ENCODE data around the gene DHRS3.
"Not testable (repeated sequence)": the region's sequence is repeated elsewhere in the genome, so short reads cannot be mapped to it uniquely, and the experiment has no call there.

DHRS3 gene

DNA sequence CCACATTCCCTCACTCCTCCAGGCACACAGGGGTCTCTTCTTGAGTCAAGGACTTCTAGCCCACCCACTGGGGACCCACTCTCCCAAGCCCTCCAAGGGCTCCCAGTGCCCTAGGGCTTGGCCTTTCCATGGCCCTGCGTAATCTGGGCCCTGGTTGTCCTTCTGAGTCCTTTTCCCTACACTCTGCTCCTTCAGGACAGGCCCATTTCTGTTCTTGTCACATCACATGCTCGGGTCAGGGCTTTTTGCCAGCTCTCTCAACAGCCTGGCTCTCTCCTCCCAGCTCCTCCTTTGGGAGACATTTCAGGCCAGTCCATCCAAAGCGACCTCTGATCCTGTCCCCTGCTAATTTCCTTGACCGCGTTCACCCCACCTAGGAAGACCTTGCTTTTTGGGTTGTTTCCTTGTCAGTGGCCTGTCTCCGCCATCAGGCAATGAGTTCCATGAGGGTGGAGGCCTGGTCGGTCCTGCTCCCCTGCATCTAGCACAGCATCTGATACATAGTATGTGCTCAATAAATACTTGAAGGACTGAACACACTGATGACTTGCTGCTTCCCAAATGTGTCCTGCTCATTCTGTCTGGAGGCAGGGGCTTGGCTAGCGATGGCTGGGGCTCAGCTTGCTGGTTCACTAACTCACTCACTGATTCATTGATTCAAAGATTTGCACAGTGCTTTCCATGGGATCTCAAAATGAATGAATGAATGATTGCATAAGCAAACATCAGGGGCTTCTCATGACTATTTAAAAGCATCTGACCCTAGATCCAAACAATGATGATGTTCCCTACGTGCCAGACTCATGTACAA is 44.8 kb downstream of the DHRS3 start:
- no peak for DNase-seq

GRCh38 chr1:12572522-12572921 is 45.5 kb downstream of the DHRS3 start:
- DNase-seq: no peak

DNA sequence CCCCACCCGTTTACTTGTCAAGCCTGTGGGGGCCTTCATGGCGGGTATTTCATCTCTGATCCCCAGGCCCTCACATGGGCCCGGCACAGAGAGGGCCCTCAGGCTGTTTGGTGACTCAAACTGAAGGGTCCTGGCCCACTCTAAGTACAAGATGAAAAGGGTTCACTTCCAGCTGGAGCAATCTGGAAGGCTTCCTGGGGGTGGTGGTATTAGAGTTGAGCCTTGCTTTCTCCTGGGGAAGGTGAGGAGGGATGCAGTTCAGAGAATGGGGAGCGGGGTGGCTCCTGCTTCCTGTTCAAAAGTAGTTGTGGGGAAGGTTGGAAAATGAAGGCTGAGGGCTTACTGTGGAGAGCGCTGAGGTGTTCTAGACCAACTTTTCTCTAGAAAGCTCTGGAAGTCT is 47.7 kb downstream of the DHRS3 start:
- no peak for DNase-seq

DNA sequence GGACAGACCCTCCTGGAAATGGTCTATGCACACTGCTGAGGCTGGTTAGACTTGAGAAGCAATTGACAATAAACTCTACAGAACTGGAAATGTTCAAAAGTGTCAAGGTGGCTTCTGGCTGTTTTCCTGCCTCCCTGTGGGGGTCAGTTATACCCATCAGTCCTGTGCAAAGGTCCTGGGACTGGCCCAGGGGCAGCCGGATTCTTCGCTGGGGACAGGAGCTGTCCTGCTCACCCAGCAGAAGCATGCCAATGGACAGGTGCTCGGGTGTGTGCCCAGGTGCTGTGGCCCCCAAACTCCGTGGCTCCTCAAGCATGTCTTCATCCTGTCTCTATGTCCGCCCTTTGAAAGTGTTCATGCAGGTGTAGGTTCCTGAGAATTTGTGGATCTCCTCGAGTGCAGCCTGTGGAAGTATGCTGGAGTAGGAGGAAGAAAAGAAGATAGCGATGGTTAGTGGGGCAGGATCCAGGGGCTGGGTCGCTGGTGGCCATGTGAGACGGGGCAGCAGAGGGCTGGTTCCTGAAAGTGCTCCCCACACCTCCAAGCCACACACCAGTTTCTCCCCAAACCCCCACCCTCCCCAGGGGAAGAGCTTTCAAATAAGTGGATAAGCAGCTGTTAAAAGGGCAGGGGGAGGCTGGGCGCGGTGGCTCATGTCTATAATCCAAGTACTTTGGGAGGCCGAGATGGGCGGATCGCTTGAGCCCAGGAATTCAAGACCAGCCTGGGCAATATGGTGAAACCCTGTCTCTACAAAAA is 49.8 kb downstream of the DHRS3 start:
- no peak for DNase-seq

DNA sequence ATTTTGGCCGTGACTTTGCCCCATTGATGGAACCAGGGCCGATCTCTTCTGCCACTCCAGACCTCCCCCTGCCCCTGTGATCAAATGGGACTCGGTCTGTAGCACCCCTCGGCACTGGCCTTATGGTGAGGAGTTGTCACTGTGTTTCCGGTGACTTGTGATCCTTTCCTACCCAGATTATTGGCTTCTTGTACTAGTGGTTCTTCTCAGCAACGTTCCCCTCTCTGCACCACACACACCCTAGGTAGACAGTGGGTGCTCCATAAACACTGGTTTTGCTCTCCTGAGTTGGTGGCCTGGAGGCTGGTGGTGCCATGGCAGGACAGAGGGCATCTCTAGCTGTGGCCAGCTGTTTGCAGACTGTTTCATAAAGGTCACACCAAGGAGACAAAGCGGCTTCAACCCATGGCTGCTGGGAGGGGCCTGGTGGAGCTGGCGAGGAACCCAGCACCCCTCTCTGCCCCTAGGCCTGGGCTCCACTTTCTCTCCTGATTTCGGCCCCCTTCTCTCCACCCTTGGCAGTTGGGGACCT is 50.7 kb downstream of the DHRS3 start:
- DNase-seq: no peak

DNA sequence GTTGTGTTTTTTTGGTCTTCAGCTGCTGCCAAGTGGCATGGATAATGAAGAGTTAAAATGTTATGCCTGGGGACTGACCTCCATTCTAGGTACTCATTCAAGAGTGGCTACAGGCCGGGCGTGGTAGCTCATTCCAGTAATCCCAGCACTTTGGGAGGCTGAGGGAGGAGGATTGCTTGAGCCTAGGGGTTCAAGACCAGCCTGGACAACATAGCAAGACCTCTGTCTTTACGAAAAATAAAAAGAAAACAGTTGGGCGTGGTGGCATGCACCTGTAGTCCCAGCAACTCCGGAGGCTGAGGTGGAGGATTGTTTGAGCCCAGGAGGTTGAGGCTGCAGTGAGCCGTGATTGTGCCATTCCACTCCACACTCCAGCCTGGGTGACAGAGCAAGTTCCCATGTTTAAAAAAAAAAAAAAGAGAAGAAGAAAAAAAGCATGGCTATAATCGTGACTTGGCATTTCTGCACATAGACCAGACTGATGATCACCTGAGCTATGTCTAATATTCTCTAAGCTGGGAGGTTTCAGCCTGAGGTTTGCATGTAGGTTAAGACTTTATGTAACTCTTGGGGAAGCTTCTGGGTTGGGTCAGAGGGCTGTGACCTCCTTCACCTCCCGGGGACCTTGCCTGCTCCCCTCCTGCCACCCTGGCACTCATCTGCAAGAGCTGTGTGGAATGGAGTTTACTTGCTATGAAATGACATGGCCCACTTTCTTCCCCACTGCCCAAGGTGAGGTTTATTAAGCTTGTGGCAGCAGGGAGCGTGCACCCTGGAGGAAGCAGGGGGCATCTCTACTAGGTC is 51.3 kb downstream of the DHRS3 start:
- DNase-seq: no peak

DNA sequence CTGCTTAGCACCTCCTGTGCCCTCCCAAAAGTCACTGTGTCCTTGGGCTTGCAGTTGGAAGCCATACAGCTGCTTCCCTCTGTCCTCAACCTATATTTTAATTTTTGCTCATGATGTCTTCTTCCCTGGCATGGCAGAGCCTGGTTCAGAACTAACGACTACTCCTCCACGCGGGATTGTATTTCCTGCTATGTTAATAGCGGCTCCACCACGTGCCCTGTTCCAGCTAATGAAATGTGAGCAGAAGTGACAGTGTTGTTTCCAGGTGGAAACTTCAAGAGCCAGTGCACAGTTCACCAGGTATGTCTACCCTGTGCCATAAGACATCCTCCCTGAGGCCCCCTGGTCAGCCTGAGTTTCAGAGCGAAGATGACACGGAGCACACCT is 52.1 kb downstream of the DHRS3 start:
- no peak for DNase-seq

DNA sequence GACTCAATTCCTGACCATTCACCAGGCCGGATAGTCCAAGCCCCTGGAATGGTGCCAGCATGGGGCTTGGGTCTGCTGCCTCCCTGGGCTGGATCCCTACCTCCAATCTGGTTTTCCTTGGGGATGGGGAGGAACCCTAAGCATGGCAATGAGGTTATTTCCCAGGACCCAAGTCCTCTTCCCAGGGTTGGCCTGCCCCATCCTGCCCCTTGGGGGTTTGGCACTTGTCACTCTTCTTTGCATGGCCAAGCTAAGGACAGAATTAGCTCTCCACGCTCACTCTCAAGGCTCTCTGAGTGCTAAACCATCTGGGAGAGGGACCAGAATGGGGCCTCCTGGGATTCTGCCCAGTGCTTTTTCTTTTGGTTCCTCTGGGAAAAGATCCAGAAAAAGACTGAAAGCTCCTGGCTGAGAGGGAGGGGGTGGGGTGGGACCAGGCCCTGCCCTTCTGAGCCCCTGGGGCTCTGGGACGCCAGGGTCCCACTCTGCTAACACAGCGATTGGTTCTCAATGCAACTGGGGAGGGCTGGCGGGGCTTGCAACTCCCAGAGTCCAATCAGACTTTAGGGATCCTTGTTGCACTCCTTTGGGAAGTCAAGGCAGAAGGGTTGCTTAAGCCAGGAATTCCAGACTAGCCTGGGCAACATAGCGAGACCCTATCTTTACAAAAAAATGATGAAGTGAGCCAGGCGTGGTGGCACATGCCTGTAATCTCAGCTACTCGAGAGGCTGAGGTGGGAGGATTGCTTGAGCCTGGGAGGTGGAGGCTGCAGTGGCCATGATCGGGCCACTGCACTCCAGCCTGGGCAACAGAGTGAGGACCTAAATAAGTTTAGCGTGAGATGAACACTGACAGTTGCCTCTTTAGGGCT is 52.7 kb downstream of the DHRS3 start:
- no peak for DNase-seq

DNA sequence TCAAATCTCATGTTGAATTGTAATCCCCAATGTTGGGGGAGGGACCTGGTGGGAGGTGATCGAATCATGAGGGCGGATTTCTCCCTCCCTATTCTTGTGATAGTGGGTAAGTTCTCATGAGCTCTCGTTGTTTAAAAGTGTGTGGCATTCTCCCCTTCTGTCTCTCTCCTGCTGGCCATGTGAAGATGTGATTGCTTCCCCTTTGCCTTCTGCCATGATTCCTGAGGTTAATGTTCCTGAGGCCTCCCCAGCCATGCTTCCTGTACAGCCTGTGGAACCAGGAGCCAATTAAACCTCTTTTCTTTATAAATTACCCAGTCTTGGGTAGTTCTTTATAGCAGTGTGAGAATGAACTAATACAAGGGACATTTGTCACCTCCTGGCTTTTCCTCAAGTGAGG is 53.8 kb downstream of the DHRS3 start:
- DNase-seq: not testable (repeated sequence)

GRCh38 chr1:12562955-12563576 is 54.9 kb downstream of the DHRS3 start:
- DNase-seq: no peak

DNA sequence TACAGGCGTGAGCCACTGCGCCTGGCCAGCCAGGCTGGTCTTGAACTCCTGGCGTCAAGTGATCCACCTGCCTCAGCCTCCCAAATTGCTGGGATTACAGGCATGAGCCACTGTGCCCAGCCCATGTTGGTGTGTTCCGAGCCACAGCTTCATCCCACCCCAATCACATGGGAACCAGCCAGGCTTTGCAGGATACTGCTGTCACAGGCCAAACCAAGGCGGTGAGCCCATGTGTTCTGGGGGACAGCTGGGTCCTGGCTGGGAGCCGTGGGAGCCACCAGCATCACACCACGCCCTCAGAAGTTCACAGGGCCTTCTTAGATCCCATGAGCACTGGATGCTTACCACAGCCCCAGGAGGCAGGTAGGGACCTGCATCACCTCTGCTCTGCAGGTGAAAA is 56.9 kb downstream of the DHRS3 start:
- DNase-seq: no peak

DNA sequence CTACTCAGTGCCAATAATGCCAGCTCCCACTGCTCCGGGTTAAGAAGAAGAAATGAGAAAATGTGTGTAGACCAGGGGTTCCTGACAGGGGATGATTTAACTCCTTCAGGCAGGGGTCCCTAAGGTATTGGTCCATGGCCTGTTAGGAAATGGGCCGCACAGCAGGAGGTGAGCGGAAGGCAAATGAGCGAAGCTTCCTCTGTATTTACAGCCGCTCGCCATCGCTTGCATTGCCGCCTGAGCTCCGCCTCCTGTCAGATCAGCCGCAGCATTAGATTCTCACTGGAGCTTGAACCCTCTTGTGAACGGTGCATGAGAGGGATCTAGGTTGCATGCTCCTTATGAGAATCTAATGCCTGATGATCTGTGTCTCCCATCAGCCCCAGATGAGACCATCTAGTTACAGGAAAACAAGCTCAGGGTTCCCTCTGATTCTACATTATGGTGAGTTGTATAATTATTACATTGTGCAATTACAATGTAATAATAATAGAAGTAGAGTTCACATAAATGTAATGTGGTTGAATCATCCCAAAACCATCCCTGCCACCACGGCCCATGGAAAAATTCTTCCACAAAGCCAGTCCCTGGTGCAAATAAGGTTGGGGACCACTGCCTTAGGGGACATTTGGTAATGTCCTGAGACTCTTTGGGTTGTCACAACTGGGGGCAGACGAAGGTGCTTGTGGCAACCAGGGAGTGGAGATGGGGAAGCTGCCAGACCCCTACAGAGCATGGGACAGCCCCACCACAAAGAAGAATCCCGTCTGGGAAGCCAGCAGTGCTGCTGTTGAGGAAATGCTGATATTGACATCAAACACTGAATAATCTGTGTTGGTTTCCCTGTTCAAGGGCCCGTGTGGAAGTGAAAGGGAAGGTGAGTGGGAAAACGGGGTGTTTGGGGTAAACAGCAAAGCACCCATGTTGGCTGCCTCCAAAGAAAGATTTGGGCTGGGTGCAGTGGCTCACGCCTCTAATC is 60.8 kb downstream of the DHRS3 start:
- no peak for DNase-seq

DNA sequence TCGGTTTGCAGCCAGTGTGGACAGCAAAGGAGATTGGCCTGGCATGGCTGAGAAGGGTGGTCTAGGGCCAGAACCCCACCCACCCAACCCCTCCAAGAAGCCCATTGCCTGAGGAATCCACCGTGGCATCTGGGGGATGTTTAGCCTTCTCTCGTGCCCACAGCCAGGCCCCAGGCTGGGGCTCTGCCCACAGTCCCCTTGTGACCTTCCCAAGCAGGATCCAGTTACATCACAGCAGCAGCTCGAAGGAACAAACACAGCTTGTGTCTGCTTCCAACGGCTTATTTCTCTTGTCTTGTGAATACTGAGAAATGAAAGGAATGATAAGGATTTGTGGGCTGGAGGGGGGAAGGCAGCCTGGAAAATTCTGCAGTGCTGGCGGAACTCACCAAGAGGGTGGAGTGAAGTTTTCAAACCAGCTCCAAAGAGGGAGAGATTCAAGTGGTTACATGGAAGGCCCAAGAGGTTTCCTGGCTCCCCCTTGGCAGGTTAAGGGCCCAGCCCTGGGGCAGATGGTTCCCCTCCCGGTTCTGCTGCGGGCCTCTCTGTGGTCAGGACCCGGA is 61.6 kb downstream of the DHRS3 start:
- no peak for DNase-seq

- DNase-seq: no peak
Observed at GRCh38 chr1:12555411-12556367, 62.3 kb downstream of the DHRS3 start.

GRCh38 chr1:12554521-12555305 is 63.3 kb downstream of the DHRS3 start:
- no peak for DNase-seq

DNA sequence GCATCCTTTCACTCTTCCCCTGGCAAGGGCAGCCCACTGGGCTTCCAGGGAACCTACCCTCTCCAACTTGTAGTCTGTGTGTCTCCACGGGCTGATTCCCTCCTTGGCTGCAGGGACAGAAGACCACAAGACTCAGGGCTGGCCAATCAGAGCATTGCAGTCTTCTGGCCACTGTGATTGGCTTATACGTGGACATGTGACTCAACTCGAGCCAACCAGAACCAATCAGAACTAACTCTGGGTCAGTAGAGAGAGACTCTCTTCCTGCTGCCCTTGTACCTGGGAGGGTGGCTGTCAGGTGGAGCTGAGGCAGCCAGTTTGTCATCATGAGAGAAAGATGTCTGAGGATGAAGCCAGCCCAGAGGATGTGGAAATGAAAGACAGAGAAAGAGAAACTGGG is 64.0 kb downstream of the DHRS3 start:
- no peak for DNase-seq

GRCh38 chr1:12552951-12553921 is 64.8 kb downstream of the DHRS3 start:
- DNase-seq: no peak

All from DMS153 (cell line).